GM12892 (cell line): ENCODE measurements around the gene EVA1B.

Experiments used
- POLR2A ChIP-seq: IDR thresholded peaks from 2 replicates; pipeline ENCODE4 v1.6.1; 2011; ENCODE audit warnings: low read depth, low read length, control low read depth
- TAF1 ChIP-seq: IDR thresholded peaks from 2 replicates; pipeline ENCODE4 v1.6.1; 2011; ENCODE audit warnings: low read depth, mild to moderate bottlenecking, control low read depth, low read length, borderline replicate concordance

DNA sequence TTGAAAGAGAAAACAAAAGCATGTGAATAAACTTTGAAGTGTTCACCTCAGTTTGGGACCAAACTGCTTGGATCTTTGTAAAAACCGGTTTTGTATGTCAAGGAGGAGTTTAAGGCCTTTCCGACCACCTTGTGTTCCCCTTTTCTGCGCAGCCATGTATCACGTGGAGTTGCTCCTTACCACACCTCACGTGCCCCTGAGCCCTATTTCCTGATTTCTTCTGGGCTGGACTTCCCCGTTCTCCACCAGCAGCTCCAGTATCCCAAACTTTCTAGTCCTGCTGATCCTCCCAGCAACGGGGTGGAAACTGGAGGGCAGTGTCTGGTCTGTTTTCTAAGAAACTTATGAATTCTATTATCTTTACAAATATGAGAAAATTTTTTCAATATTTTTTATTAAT lies 18.9 kb downstream of the EVA1B start:
- no peak for TF ChIP-seq POLR2A
- TF ChIP-seq TAF1, result no peak
